Frontal cortex (tissue), 4 donors: ENCODE results near the gene FANCL. TPM values are rescaled to one million over a fixed set of nuclear protein-coding genes. Genes with fewer than 3 reads are reported as not detected.
"Not testable (repeated sequence)": the region's sequence is repeated elsewhere in the genome, so short reads cannot be mapped to it uniquely, and the experiment has no call there.

Source experiments
- DNase-seq, 2 donors: peaks; one replicate each; pipeline ENCODE4 v3.0.0; 2012; ENCODE audit warnings: low spot score in 2 of 2
- FAIRE-seq: peaks from 2 replicates; lab custom pipeline; 2012; peaks lifted over from hg19 to GRCh38; lab: Jason Lieb, UNC
- total RNA-seq: library from RNA; depleted of rRNA; stranded (reverse); fragments of >200 nt; gene quantifications from one replicate; pipeline ENCODE4 v1.2.3, GENCODE V29; 2014
- donor health status: control.
- donor health status: control.
- donor health status: control.

The FANCL gene
- 100 TPM for total RNA-seq

DNA sequence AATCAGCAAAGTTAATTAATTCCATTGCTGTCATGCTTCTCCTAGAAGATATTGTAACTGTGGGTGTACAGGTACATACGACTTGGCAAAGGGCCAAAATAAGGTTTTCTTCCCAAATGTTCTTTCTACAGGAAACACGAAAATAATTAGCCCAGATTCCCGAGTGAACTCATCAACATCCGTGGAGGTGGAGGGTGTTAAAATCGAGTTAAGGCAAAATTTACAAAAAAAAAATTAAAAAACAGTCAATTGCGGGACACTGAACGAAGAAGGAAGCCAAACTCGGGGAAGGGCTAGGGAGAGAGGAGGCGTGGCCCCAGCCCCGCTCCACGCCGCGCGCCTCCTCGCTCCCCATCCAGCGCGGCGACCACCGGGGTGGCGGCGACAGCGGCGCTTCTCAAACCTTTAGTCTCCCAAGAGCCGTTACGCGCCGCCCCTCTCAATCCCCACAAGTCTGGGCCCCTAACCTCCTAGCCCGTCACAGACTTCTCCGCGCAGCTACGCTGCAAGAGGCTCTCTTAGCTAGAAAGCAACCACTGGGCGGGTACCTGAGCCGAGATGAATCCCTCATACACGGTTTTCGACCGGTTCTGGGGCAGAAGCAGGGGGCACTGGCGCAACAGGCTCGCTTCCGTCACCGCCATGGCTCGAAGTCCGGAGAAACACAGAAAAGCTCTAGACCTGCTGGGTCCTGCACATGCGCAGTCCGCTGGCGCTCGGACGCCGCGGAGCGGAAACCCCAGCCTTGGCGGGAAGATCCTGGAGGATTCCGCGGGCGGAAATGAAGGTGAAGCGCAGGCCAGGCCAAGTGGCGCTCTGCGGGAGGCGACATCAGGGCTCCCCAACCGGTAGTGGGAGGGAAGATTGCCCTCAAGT, at the start of gene FANCL:
Gene FANCL (minus strand): TSS at position 656 of the 876 bp plus-strand sequence. CDS start 12 bp downstream, at position 644.
- FAIRE-seq: no peak
- DNase-seq: peak; percentile 79 to 80

DNA sequence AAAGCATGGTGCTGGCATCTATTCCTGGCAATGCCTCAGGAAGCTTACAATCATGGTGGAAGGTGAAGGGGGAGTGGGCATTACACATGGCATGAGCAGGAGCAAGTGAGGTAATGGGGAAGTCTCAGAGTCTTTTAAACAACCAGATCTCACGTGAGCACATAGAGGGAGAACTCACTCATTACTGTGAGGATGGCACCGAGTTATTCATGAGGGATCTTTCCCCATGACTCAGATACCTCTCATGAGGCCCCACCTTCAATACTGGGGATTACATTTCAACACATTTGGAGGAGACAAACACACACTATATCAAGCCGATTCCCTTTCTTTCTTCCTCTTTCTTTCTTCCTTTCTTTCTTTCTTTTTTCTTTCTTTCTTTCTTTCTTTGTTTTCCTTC, 47.9 kb upstream of the FANCL start:
- no peak for FAIRE-seq
- DNase-seq: no peak

DNA sequence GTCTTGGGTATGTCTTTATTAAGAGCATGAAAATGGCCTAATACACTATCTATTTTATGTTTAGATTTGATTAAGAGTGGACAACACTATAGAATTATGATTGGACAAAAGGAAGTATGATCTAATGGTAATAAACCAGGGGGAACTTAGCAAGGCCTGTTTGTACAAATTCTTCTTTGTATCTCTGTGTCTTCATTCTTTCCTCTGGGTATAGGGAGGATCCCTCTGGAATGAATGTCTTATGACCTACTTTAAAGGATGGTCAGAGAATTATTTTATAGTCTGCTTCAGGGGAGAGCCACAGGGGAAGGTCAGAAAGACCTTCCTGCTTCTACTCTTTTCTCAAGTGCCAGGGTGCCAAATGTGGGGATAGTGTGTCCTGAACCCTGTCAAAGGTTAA, 42.8 kb upstream of the FANCL start:
- DNase-seq (no peak), FAIRE-seq (no peak)

DNA sequence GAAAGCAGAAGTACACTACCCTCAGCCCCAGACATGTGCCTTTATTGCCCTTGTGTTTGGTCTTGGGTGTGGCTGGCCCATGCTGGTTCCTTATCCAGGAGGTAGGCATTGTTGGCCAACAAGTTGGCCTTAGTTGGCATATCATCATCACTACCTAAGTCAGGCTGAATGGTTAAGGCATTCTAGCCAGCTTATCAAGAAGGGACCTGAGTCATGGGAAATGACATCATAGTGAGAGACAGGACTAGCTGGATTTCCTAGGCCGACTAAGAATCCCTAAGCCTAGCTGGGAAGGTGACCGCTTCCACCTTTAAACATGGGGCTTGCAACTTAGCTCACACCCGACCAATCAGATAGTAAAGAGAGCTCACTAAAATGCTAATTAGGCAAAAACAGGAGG, 34.0 kb upstream of the FANCL start:
- DNase-seq, FAIRE-seq: not testable (repeated sequence)

DNA sequence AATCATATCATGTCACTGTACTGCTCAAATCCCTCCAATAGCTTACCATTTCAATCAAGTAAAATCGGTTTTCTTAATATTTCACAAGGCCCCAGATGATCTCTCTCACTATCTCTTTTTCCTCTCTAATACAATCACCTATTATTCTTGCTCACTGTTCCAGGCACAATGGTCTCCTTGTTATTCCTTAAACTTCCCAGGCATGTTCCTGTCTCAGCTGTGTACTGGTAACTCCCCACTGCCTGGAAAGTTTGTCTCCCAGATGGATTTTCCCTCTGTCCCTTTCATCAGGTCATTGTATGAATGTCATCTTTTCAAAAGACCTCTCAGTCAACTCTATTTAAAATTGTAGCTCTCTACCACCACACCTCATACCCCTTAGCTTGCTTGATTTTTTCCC, 30.7 kb upstream of the FANCL start:
- FAIRE-seq (no peak), DNase-seq (no peak)

DNA sequence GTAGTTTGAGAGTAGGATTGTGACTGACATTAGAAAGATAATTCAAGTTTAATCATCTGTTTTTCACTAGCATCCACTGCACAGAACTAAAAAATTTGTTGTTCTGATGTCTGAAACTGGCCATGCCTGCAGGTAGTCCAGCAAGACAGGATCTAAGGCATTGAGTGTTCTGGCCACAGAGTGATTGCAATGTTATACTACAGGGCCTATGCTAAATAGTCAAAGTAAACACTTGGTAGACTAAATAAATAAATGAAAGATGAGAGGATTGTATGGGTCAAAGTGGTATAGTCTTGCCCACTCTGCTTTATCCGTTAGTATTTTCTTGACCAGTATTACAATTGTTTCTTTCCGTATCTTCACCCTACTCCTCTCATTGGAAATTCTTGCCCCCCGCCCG, 27.6 kb upstream of the FANCL start:
- FAIRE-seq: no peak

DNA sequence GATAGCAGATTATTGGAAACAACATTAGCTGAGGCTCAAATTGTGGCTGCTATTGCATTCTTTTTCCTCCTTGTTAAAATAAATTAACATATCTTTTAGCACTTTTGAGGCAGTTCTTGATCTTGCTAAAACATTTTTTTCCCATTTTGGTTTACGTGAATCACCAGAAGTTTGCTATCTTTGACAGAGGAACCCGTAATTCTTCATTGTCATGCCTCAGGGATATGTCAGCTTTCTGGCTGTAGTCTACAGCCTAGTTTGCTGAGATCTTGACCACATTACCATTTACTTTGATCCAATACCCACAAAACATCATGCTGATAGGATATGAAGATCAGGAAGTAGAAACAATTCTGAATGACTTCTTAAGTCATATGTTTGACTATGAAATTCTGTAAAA, 25.1 kb upstream of the FANCL start:
- no peak for DNase-seq
- FAIRE-seq: no peak

More for the DNA sequence above, 27.6 kb upstream of the FANCL start:
- DNase-seq: no peak

DNA sequence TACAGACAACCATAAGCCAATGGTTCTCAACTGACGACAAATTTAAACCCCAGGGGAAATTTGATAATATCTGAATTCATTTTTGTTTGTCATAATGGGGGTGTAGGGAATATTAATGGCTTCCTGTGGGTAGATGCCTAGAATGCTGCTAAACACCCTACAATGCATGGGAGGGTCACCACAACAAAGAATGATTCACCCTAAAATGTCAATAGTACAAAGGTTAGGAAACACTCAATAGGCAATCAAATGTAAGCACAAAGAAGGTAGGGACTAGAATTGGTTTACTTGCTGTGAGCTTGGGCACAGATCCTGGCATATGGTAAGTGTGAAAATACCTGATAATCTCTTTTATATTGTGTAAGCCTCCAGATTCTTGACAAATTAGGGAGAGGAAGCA, 20.1 kb upstream of the FANCL start:
- FAIRE-seq (no peak), DNase-seq (no peak)

DNA sequence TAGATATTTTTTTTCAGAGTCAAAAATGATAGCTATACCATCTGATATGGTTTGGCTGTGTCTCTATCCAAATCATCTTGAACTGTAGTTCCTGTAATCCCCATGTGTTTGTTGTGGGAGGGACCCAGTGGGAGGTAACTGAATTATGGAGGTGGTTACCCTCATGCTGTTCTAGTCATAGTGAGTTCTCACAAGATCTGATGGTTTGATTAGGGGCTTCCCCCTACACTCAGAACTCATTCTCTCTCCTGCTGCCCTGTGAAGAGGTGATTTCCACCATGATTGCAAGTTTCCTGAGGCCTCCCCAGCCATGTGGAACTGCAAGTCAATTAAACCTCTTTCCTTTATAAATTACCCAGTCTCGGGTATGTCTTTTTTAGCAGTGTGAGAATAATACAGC, 17.3 kb upstream of the FANCL start:
- not testable (repeated sequence) for FAIRE-seq, DNase-seq

DNA sequence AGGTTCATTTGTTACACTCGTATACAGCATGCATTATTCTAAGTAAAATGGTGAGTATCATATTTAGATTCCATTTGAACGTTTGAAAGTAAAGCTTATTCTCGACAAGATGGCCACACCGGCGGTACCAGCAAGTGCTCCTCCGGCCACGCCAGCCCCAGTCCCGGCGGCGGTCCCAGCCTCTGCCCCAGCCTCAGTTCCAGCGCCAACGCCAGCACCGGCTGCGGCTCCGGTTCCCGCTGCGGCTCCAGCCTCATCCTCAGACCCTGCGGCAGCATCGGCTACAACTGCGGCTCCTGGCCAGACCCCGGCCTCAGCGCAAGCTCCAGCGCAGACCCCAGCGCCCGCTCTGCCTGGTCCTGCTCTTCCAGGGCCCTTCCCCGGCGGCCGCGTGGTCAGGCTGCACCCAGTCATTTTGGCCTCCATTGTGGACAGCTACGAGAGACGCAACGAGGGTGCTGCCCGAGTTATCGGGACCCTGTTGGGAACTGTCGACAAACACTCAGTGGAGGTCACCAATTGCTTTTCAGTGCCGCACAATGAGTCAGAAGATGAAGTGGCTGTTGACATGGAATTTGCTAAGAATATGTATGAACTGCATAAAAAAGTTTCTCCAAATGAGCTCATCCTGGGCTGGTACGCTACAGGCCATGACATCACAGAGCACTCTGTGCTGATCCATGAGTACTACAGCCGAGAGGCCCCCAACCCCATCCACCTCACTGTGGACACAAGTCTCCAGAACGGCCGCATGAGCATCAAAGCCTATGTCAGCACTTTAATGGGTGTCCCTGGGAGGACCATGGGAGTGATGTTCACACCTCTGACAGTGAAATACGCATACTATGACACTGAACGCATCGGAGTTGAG, 10.4 kb upstream of the FANCL start:
- DNase-seq, FAIRE-seq: not testable (repeated sequence)

DNA sequence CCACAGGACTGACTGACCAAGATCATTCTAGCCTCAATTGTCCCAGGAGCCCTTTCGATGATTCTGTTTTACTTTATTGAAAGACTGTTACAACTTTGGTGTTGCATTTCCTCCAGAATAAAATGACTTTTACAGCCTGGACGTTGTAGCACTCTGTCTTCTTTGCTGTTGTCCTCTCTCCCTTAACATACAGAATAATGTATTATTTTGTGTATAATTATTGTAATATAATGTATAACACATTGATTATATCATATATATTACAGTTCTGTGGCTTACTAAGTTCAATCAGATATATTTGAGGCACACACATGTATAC, 380 bp upstream of the FANCL start:
- no peak for DNase-seq
- FAIRE-seq: no peak

DNA sequence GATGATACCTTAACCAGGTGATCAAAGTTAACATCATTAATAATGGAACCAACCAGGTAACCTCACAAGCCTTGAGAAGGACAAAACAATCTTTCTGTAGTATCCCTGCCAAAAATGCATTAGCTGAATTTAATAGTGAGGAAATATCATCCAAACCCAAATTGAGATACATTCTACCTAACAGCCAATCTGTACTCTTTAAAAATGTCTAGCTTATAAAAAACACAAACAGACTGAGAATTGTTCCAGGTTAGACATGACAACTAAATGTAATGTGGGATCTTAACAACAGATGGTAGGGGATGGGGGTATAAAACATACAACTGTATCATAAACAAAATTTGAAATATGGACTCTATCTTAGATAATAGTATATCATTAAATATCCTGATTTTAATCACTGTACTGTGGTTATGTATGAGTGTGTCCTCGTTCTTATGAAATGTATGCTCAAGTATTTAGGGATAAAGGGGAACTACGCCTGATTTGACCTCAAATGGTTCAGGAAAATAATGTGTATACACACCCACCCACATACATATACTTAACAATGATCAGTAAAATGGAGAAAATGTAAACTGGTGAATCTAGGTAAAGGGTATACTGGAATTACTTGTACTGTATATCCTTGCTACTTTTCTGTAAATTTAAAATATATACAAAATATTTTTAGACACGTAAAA, 1.7 kb downstream of the FANCL start:
- DNase-seq: no peak
- FAIRE-seq: no peak

DNA sequence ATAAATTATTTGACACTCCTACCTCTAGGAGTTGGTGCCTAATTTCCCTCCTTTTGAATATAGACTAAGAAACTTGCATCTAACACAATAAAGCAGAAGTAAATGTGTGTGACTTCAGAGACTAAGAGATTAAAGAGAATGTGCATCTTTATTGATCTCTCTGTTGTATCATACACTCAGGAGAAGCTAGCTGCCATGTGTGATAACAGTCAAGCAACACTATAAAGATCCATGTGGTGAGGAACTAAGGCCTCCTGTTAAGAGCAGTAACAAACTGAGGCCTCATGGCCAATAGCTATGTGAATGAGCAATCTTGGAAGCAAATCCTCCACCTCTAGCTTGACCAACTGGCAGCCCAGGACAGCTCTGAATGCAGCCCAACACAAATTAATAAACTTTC, 3.4 kb downstream of the FANCL start:
- DNase-seq (no peak), FAIRE-seq (no peak)

DNA sequence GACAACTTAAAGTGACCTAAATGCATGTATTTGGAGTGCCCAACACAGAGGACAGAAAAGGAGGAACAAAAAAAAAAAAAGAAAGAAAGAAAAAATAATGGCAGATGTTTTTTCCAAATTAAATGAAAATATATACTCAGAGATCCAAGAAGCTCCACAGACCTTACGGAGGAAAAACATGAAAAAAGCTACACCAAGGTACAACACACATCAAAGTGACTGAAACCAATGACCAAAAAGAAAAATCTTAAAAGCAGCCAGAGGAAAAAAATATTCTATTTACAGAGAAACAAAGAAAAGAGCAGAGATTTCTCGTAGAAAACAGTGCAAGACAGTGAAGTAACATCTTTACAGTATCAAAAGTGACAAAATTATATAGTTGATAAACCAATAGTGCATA, 5.1 kb downstream of the FANCL start:
- FAIRE-seq: no peak
- no peak for DNase-seq

DNA sequence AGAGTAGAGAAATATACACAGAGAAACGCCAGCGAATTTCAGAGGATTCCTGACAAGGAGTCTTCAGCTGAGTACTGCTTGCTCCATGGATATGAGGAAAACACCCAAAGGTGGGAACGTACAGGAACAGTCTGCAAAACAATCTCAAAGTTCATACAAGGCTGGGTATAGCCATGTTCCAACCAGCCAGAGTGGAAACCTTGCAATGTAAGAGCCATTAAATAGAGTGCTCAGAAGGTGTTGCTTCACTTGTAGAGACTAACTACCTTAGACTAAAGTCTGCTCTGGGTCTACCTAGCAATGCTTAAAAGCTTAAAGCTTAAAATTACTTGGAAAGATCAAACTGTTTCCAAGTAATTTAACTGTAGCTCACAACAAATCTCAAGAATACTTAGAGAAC, 6.0 kb downstream of the FANCL start:
- no peak for FAIRE-seq
- no peak for DNase-seq

DNA sequence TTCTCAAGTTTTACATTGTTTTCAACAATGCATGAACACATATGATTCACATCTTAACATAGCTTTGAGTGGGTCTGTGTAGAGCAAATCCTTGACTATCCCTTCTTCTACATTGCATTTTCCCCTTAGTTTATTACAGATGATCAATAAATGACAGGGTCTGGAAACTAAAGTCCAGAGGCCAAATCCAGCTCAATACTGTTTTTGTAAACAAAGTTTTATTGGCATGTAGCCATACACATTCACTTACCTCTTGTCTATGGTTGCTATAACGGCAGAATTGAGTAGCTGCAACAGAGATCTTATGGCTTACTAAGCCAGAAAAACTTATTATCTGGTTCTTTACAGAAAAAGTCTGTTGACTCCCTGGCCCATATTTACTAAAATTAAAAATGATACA, 12.8 kb downstream of the FANCL start:
- FAIRE-seq (no peak), DNase-seq (no peak)

DNA sequence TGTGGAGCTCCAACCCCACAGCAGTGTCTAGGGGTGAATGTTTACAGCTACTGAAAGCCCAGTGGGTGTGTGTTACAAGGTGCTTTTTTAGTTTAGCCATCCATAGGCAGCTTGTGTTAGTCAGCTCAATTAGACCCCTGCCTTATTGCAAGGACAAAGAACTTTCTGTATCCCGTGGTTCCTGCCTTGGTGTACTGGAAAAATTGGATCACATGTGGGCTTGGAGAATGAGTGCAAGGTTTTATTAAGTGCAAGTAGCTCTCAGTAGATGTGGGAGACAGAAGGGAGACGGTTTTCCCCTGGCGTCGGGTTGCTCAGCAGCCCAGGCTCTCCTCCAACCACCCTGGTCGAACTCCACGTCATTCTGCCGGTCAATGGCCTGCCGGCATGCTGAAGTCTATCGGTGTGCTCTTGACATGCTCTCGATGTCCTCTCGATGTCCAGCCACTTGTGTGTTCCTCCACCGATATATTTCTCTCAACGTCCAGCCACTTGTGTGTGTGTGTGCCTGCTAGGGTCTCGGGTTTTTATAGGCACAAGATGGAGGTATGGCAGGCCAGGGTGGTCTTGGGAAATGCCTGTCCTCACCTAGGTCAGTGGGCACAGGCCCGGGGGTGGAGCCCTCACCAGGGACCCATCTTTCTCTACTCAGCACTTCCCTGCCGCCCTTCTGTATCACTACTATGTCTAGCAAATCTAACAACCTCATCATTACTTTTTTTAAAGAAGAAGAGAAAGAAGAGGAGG, 13.8 kb downstream of the FANCL start:
- FAIRE-seq: no peak
- DNase-seq: no peak

DNA sequence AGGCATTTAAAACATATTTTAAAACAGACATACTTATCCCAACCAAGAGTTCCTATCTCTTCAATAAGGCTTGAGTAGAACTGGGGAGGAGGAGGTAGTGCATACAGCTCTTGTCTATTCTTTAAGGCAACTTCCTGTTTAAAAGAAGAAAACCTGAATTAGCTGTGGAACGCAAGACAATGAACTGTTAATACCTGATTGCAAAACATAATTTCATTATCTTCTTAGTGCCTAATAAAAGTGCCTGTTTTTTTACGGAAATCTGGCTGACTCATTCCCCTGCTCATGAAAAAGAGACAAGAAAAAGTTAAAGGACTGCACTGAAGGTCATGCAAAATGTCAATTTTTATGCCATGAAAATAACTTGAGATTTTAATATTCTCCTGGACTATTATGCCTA, 19.2 kb downstream of the FANCL start:
- DNase-seq: no peak
- FAIRE-seq: no peak

DNA sequence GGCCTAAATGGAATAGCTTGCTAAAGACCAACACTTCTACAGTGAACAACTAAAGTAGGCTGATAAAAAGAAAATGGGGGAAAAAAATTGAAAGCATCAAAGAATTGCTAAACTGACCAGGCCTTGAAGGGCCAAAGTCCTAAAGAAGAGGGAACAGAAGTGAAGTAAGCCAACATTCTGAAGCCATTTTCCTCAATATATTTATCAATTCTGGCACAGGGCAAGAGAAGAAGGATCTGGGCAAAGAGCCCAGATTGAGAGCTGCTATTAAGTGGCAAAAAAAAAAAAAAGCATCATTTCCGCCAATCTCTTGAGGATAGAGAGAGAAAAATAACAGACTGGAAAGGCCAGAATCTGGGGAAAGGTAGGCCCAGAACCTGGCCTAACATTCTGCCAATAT, 25.7 kb downstream of the FANCL start:
- no peak for DNase-seq
- no peak for FAIRE-seq
